Parathyroid adenoma (tissue), 2 donors: ENCODE measurements around the gene GP5.

Experiments
- H2AFZ ChIP-seq: fragments of 300-600 bp; sonication (generic); one replicate; pipeline ENCODE4 v1.7.0; 2017; ENCODE audit warnings: antibody characterized with exemption, mild to moderate bottlenecking
- H3K27ac ChIP-seq: fragments of 300-600 bp; sonication (generic); one replicate; pipeline ENCODE4 v1.7.0; 2017
- H3K27me3 ChIP-seq: fragments of 300-600 bp; sonication (generic); one replicate; pipeline ENCODE4 v1.7.0; 2017; ENCODE audit warnings: low read length; ENCODE audit not compliant: control insufficient read depth, insufficient read depth
- H3K36me3 ChIP-seq: fragments of 300-600 bp; sonication (generic); one replicate; pipeline ENCODE4 v1.7.0; 2017; ENCODE audit warnings: low read length; ENCODE audit not compliant: control insufficient read depth, insufficient read depth
- H3K4me1 ChIP-seq: fragments of 300-600 bp; sonication (generic); one replicate; pipeline ENCODE4 v1.7.0; 2017; ENCODE audit warnings: control low read depth
- H3K4me2 ChIP-seq: fragments of 300-600 bp; sonication (generic); one replicate; pipeline ENCODE4 v1.7.0; 2017; ENCODE audit warnings: low read length
- H3K4me3 ChIP-seq: fragments of 300-600 bp; sonication (generic); one replicate; pipeline ENCODE4 v1.7.0; 2017; ENCODE audit warnings: low read depth, low read length
- H3K79me2 ChIP-seq: fragments of 300-600 bp; sonication (generic); one replicate; pipeline ENCODE4 v1.7.0; 2017; ENCODE audit warnings: control low read depth
- H3K9ac ChIP-seq: fragments of 300-600 bp; sonication (generic); one replicate; pipeline ENCODE4 v1.7.0; 2017; ENCODE audit warnings: mild to moderate bottlenecking
- H3K9me3 ChIP-seq: fragments of 300-600 bp; sonication (generic); one replicate; pipeline ENCODE4 v1.7.0; 2017; ENCODE audit warnings: low read length; ENCODE audit not compliant: control insufficient read depth
- CTCF ChIP-seq: fragments of 300-600 bp; sonication (generic); IDR thresholded peaks from one replicate; pipeline ENCODE4 v1.7.0; 2017; ENCODE audit warnings: antibody characterized with exemption, mild to moderate bottlenecking
- donor health status: primary hyperparathyroidism.

GP5 gene

GRCh38 chr3:194399166-194399565 lies at the start of gene GP5:
Gene GP5 (minus strand): TSS chr3:194399266. CDS start chr3:194398282, 984 bp downstream.
- Histone ChIP-seq H3K27me3 (no peaks in the 10 kb centered on the region), H3K4me3 (no peak within 1 kb of the TSS), H3K27ac (no peak within 1 kb of the TSS), H2AFZ (no peak within 1 kb of the TSS), H3K79me2 (no peaks in the 10 kb centered on the region), H3K4me1 (no peaks in the 10 kb centered on the region), H3K36me3 (no peaks in the 10 kb centered on the region), H3K4me2 (peak within 1 kb of the TSS; percentile 6), H3K9me3 (no peaks in the 10 kb centered on the region), H3K9ac (no peak within 1 kb of the TSS)
- no peak for TF ChIP-seq CTCF

- Histone ChIP-seq H3K36me3 (no peaks in the 10 kb centered on the region), H3K4me1 (no peaks in the 10 kb centered on the region)
- TF ChIP-seq CTCF, result no peak
Observed at GRCh38 chr3:194447657-194448056, 48.6 kb upstream of the GP5 start.

GRCh38 chr3:194447161-194447560 lies 48.1 kb upstream of the GP5 start:
- no peak overlapping the region for H2AFZ ChIP-seq
- H3K36me3 ChIP-seq, result no peaks in the 10 kb centered on the region
- no peak overlapping the region for H3K27ac ChIP-seq

More at GRCh38 chr3:194447657-194448056, 48.6 kb upstream of the GP5 start:
- no peaks in the 10 kb centered on the region for H3K27me3 ChIP-seq
- H3K9me3 ChIP-seq, result no peaks in the 10 kb centered on the region
- no peak overlapping the region for H3K4me2 ChIP-seq
- no peak overlapping the region for H2AFZ ChIP-seq
- H3K4me3 ChIP-seq, result no peak overlapping the region
- no peak overlapping the region for H3K9ac ChIP-seq
- no peak overlapping the region for H3K27ac ChIP-seq
- H3K79me2 ChIP-seq, result no peaks in the 10 kb centered on the region

GRCh38 chr3:194446754-194447153 lies 47.7 kb upstream of the GP5 start:
- no peak for TF ChIP-seq CTCF
- Histone ChIP-seq H3K27ac (no peak overlapping the region), H3K27me3 (no peaks in the 10 kb centered on the region), H2AFZ (no peak overlapping the region), H3K4me3 (no peak overlapping the region), H3K79me2 (no peaks in the 10 kb centered on the region), H3K36me3 (no peaks in the 10 kb centered on the region), H3K9me3 (no peaks in the 10 kb centered on the region), H3K4me2 (no peak overlapping the region), H3K9ac (no peak overlapping the region), H3K4me1 (no peaks in the 10 kb centered on the region)

More at GRCh38 chr3:194447161-194447560, 48.1 kb upstream of the GP5 start:
- H3K9me3 ChIP-seq, result no peaks in the 10 kb centered on the region
- H3K4me2 ChIP-seq, result no peak overlapping the region
- H3K27me3 ChIP-seq, result no peaks in the 10 kb centered on the region
- H3K4me3 ChIP-seq, result no peak overlapping the region
- no peaks in the 10 kb centered on the region for H3K79me2 ChIP-seq
- TF ChIP-seq CTCF, result no peak
- no peaks in the 10 kb centered on the region for H3K4me1 ChIP-seq
- no peak overlapping the region for H3K9ac ChIP-seq

- no peak overlapping the region for H3K9ac ChIP-seq
- no peaks in the 10 kb centered on the region for H3K79me2 ChIP-seq
- no peaks in the 10 kb centered on the region for H3K4me1 ChIP-seq
- no peak overlapping the region for H3K4me2 ChIP-seq
- H3K27ac ChIP-seq, result no peak overlapping the region
- no peak overlapping the region for H2AFZ ChIP-seq
- TF ChIP-seq CTCF, result no peak
- no peaks in the 10 kb centered on the region for H3K36me3 ChIP-seq
- no peaks in the 10 kb centered on the region for H3K9me3 ChIP-seq
- H3K4me3 ChIP-seq, result no peak overlapping the region
- no peaks in the 10 kb centered on the region for H3K27me3 ChIP-seq
Observed at GRCh38 chr3:194446172-194446571, 47.1 kb upstream of the GP5 start.
